ENCODE results near the gene DAPL1. TPM values are rescaled to one million over a fixed set of nuclear protein-coding genes. Genes with fewer than 3 reads are reported as not detected.

The DAPL1 gene
- total and polyA plus RNA-seq, 10 of the 15 experiments (the other 5 are each of a cell fraction or from before 2014, with no cell fraction given) = not detected

GRCh38 chr2:158774681-158775080 is 20.4 kb upstream of the DAPL1 start:
- no TSS peak for BruUV-seq (replicated peaks)
- ChIA-PET CTCF (interaction anchor here (1.9 kb wide), 1 partner anchor 20 kb away, joined by 6 read pairs; no protein-coding TSS in a partner anchor), POLR2A (no interaction called here), RAD21 (ENCODE audit: unreplicated experiment) (no interaction called here), SMC1A (ENCODE audit: uncharacterized antibody, unreplicated experiment) (no interaction called here)
- Histone ChIP-seq H4K20me1 (ENCODE audit: control insufficient read depth, insufficient read depth) (no peaks in the 10 kb centered on the region), H3K4me2 (ENCODE audit: control insufficient read depth, insufficient read depth) (no peak overlapping the region), H3K27ac (ENCODE audit: control insufficient read depth, insufficient read depth) (no peak overlapping the region), H3K4me1 (ENCODE audit: control insufficient read depth, insufficient read depth, low read length) (no peaks in the 10 kb centered on the region), H3K4me3 (no peak overlapping the region), H3K79me2 (ENCODE audit: control insufficient read depth, insufficient read depth, low read length) (no peaks in the 10 kb centered on the region), H2AFZ (ENCODE audit: control insufficient read depth, low read depth, low read length) (no peak overlapping the region), H3K27me3 (replicated peaks in 1 of 2; ENCODE audit: control insufficient read depth in 2 of 2, insufficient read depth in 2 of 2, low read length in 1 of 2) (no peaks in the 10 kb centered on the region), H3K36me3 (ENCODE audit: control insufficient read depth in 2 of 2, insufficient read depth in 2 of 2, low read length in 1 of 2) (no peaks in the 10 kb centered on the region), H3K9me3 (replicated peaks; ENCODE audit: control insufficient read depth, insufficient read depth, low read length) (no peaks in the 10 kb centered on the region), H3K9ac (ENCODE audit: control insufficient read depth, insufficient read depth, low read length) (no peak overlapping the region)
- no peak for DNase-seq (ENCODE audit: low read depth, low spot score)
- intact Hi-C loops (cut with micrococcal nuclease; ENCODE audit: unreplicated experiment) = no loop called here
- 0% methylated on average over 1 of the region's 1 CpG for WGBS (ENCODE audit: insufficient coverage, insufficient replicate concordance, low lambda C conversion rate, missing lambda C conversion rate)
- in situ Hi-C loops (cut with MboI) = loop anchor here (25.0 kb wide), 1 partner anchor 1487 kb away; no protein-coding TSS in a partner anchor
- TF ChIP-seq ESRRA (IDR thresholded peaks at IDR 0.05; ENCODE audit: low read length) (no peak), FOXM1 (IDR thresholded peaks at IDR 0.05; ENCODE audit: low read depth, low read length) (no peak), PML (IDR thresholded peaks at IDR 0.05; ENCODE audit: low read length) (no peak), ZNF274 (IDR thresholded peaks at IDR 0.05; ENCODE audit: insufficient read depth, insufficient read length) (no peak), CHD1 (IDR thresholded peaks at IDR 0.05; ENCODE audit: low read depth, low read length) (no peak), TCF7 (IDR thresholded peaks at IDR 0.05; ENCODE audit: borderline replicate concordance) (no peak), ELK1 (IDR thresholded peaks at IDR 0.05; ENCODE audit: low read depth, low read length) (no peak), EZH2 (IDR thresholded peaks at IDR 0.05; ENCODE audit: borderline replicate concordance, control insufficient read depth, low read depth, low read length) (no peak)
- TF ChIP-seq, protein P1, sequence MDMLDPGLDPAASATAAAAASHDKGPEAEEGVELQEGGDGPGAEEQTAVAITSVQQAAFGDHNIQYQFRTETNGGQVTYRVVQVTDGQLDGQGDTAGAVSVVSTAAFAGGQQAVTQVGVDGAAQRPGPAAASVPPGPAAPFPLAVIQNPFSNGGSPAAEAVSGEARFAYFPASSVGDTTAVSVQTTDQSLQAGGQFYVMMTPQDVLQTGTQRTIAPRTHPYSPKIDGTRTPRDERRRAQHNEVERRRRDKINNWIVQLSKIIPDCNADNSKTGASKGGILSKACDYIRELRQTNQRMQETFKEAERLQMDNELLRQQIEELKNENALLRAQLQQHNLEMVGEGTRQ (IDR thresholded peaks at IDR 0.05; ENCODE audit: borderline replicate concordance, low read depth, low read length) = no peak
- TF ChIP-seq, protein P2, sequence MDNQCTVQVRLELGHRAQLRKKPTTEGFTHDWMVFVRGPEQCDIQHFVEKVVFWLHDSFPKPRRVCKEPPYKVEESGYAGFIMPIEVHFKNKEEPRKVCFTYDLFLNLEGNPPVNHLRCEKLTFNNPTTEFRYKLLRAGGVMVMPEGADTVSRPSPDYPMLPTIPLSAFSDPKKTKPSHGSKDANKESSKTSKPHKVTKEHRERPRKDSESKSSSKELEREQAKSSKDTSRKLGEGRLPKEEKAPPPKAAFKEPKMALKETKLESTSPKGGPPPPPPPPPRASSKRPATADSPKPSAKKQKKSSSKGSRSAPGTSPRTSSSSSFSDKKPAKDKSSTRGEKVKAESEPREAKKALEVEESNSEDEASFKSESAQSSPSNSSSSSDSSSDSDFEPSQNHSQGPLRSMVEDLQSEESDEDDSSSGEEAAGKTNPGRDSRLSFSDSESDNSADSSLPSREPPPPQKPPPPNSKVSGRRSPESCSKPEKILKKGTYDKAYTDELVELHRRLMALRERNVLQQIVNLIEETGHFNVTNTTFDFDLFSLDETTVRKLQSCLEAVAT (IDR thresholded peaks at IDR 0.05) = no peak
- FAIRE-seq = peak; percentile 13
- no peak for ATAC-seq

Measured in GM12878 (cell line).